Peyer's patch (tissue), 4 donors: ENCODE data around the gene COLGALT1.

Experiments used
- CTCF ChIP-seq, 6 experiments: fragments of 450-650 bp in 4 of 6; fragments of 200-600 bp in 2 of 6; sonication (generic) in 1 of 6; IDR thresholded peaks; one replicate each; pipeline ENCODE4 v1.5.1; 2017 to 2019; ENCODE audit warnings: antibody characterized with exemption in 6 of 6, mild to moderate bottlenecking in 3 of 6, moderate library complexity in 1 of 6
- POLR2A ChIP-seq, 2 donors: fragments of 450-650 bp; IDR thresholded peaks; one replicate each; pipeline ENCODE4 v1.5.1; 2017; ENCODE audit warnings: antibody characterized with exemption in 2 of 2, mild to moderate bottlenecking in 2 of 2, moderate library complexity in 2 of 2

GRCh38 chr19:17557466-17557865 is 2.0 kb downstream of the COLGALT1 start:
- TF ChIP-seq POLR2A (IDR thresholded peaks at IDR 0.05): no peak
- TF ChIP-seq CTCF (IDR thresholded peaks at IDR 0.05): no peak
